ENCODE measurements around the gene NKX2-8. TPM values are rescaled to one million over a fixed set of nuclear protein-coding genes. Genes with fewer than 3 reads are reported as not detected.

Gene NKX2-8
- total and polyA plus RNA-seq, 2 donors (not counting 1 experiment from before 2014, with no cell fraction given), result not detected

DNA sequence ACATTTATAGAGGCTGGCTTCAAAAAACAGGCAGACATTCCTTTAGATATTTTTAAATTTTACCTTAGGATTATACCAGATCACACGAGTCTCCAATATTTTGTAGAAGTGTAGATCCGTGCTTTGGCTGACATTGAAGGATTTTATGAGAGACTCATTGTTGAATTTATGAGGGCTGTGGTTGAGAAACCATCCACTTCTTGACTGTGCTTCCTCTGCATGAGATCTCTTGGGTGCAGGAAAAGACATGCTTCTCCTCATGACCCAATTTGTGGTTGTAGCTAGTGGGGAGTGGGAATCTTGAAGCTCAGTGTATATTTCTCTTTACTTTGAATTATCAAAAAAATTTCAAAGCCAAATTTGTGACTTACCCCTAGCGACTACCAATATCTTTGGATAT is 36.7 kb upstream of the NKX2-8 start:
- H3K27me3 ChIP-seq (ENCODE audit: control insufficient read depth, insufficient read depth, low read length), result no peaks in the 10 kb centered on the region
- no peak overlapping the region for H3K27ac ChIP-seq (ENCODE audit: insufficient read depth, low read length)
- no peak for TF ChIP-seq EZH2 (IDR thresholded peaks at IDR 0.05; ENCODE audit: low read length, missing control alignments)
- TF ChIP-seq, protein P1, sequence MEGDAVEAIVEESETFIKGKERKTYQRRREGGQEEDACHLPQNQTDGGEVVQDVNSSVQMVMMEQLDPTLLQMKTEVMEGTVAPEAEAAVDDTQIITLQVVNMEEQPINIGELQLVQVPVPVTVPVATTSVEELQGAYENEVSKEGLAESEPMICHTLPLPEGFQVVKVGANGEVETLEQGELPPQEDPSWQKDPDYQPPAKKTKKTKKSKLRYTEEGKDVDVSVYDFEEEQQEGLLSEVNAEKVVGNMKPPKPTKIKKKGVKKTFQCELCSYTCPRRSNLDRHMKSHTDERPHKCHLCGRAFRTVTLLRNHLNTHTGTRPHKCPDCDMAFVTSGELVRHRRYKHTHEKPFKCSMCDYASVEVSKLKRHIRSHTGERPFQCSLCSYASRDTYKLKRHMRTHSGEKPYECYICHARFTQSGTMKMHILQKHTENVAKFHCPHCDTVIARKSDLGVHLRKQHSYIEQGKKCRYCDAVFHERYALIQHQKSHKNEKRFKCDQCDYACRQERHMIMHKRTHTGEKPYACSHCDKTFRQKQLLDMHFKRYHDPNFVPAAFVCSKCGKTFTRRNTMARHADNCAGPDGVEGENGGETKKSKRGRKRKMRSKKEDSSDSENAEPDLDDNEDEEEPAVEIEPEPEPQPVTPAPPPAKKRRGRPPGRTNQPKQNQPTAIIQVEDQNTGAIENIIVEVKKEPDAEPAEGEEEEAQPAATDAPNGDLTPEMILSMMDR (conservative IDR thresholded peaks at IDR 0.05 in 1 of 2, IDR thresholded peaks at IDR 0.05 in 1 of 2; ENCODE audit: low read depth in 1 of 2, low read length in 2 of 2), result no peak
- H2AFZ ChIP-seq (ENCODE audit: low read length), result no peak overlapping the region
- no peak for DNase-seq (ENCODE audit: low read depth in 2 of 2)
- H3K4me1 ChIP-seq (ENCODE audit: control insufficient read depth, extremely low read depth, insufficient read depth, low read length), result no peaks in the 10 kb centered on the region
- H3K36me3 ChIP-seq (ENCODE audit: control insufficient read depth, insufficient read depth, low read length), result no peaks in the 10 kb centered on the region
- no peaks in the 10 kb centered on the region for H3K9me3 ChIP-seq (ENCODE audit: control insufficient read depth, insufficient read depth, low read depth, low read length)
- no peak overlapping the region for H3K4me2 ChIP-seq (ENCODE audit: extremely low read depth, insufficient read depth, low read length)
- H4K20me1 ChIP-seq (ENCODE audit: control insufficient read depth, extremely low read depth, insufficient read depth, low read length), result no peaks in the 10 kb centered on the region
- no peaks in the 10 kb centered on the region for H3K79me2 ChIP-seq (ENCODE audit: control insufficient read depth, insufficient read depth, low read length)
- H3K9ac ChIP-seq (ENCODE audit: insufficient read depth, low read length), result no peak overlapping the region
- no peak overlapping the region for H3K4me3 ChIP-seq (replicated peaks in 1 of 4; ENCODE audit: control extremely low read depth in 1 of 4, insufficient read depth in 1 of 4, low read depth in 3 of 4, low read length in 4 of 4)

DNA sequence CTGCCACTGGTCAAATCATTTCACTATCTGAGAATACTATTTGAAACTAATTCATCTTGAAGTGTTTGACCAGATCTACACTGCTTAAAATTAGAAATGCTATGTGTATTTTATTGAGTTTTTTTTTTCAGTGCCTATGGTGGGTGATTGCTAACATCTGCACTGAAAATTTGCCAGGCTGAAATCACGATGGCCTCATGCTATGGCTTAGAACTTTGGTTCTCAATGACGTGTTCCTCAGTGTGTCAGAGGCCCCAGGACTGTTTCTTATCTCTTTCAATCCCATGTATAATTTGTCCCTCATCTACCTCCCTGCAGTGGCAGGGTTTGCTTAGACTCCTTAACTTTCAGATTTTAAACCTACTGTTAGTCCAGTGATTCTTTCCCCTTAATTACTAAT is 36.2 kb upstream of the NKX2-8 start:
- H2AFZ ChIP-seq (ENCODE audit: low read length), result no peak overlapping the region
- H3K27ac ChIP-seq (ENCODE audit: insufficient read depth, low read length), result no peak overlapping the region
- no peak overlapping the region for H3K9ac ChIP-seq (ENCODE audit: insufficient read depth, low read length)
- no peaks in the 10 kb centered on the region for H4K20me1 ChIP-seq (ENCODE audit: control insufficient read depth, extremely low read depth, insufficient read depth, low read length)
- H3K36me3 ChIP-seq (ENCODE audit: control insufficient read depth, insufficient read depth, low read length), result no peaks in the 10 kb centered on the region
- TF ChIP-seq, protein P1 (conservative IDR thresholded peaks at IDR 0.05 in 1 of 2, IDR thresholded peaks at IDR 0.05 in 1 of 2; ENCODE audit: low read depth in 1 of 2, low read length in 2 of 2), result no peak
- TF ChIP-seq EZH2 (IDR thresholded peaks at IDR 0.05; ENCODE audit: low read length, missing control alignments), result no peak
- H3K4me2 ChIP-seq (ENCODE audit: extremely low read depth, insufficient read depth, low read length), result no peak overlapping the region
- no peak for DNase-seq (ENCODE audit: low read depth in 2 of 2)
- H3K9me3 ChIP-seq (ENCODE audit: control insufficient read depth, insufficient read depth, low read depth, low read length), result no peaks in the 10 kb centered on the region
- no peak overlapping the region for H3K4me3 ChIP-seq (replicated peaks in 1 of 4; ENCODE audit: control extremely low read depth in 1 of 4, insufficient read depth in 1 of 4, low read depth in 3 of 4, low read length in 4 of 4)
- no peaks in the 10 kb centered on the region for H3K79me2 ChIP-seq (ENCODE audit: control insufficient read depth, insufficient read depth, low read length)
- no peaks in the 10 kb centered on the region for H3K27me3 ChIP-seq (ENCODE audit: control insufficient read depth, insufficient read depth, low read length)
- H3K4me1 ChIP-seq (ENCODE audit: control insufficient read depth, extremely low read depth, insufficient read depth, low read length), result no peaks in the 10 kb centered on the region

DNA sequence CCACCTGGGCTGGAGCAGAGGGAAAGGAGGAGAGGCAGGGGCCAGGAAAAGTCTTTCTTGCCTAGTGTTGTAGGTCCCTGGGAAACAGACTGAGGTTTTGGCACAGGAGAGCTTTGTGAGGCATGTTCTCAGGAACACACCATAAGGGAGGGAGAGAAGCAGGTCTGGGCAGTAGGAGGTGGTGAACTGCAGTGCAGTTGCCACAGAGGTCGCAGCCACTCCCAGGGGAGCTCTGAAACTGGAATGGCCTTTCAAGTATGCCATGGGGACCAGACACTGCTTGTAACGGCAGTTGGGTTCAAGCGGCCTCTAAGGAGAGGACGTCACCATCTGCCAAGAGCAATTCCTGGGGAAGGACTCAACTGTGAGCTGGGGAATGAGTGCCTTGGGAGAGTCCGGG is 35.4 kb upstream of the NKX2-8 start:
- H3K27me3 ChIP-seq (ENCODE audit: control insufficient read depth, insufficient read depth, low read length), result no peaks in the 10 kb centered on the region
- no peaks in the 10 kb centered on the region for H3K4me1 ChIP-seq (ENCODE audit: control insufficient read depth, extremely low read depth, insufficient read depth, low read length)
- no peak overlapping the region for H3K4me2 ChIP-seq (ENCODE audit: extremely low read depth, insufficient read depth, low read length)
- no peaks in the 10 kb centered on the region for H4K20me1 ChIP-seq (ENCODE audit: control insufficient read depth, extremely low read depth, insufficient read depth, low read length)
- no peaks in the 10 kb centered on the region for H3K36me3 ChIP-seq (ENCODE audit: control insufficient read depth, insufficient read depth, low read length)
- DNase-seq (ENCODE audit: low read depth in 2 of 2), result no peak
- no peaks in the 10 kb centered on the region for H3K9me3 ChIP-seq (ENCODE audit: control insufficient read depth, insufficient read depth, low read depth, low read length)
- no peak overlapping the region for H2AFZ ChIP-seq (ENCODE audit: low read length)
- no peak overlapping the region for H3K9ac ChIP-seq (ENCODE audit: insufficient read depth, low read length)
- TF ChIP-seq, protein P1 (conservative IDR thresholded peaks at IDR 0.05 in 1 of 2, IDR thresholded peaks at IDR 0.05 in 1 of 2; ENCODE audit: low read depth in 1 of 2, low read length in 2 of 2), result no peak
- no peak for TF ChIP-seq EZH2 (IDR thresholded peaks at IDR 0.05; ENCODE audit: low read length, missing control alignments)
- no peaks in the 10 kb centered on the region for H3K79me2 ChIP-seq (ENCODE audit: control insufficient read depth, insufficient read depth, low read length)
- H3K27ac ChIP-seq (ENCODE audit: insufficient read depth, low read length), result no peak overlapping the region
- no peak overlapping the region for H3K4me3 ChIP-seq (replicated peaks in 1 of 4; ENCODE audit: control extremely low read depth in 1 of 4, insufficient read depth in 1 of 4, low read depth in 3 of 4, low read length in 4 of 4)

Data from fibroblast of lung (primary cell).